GM19372 (cell line): ENCODE measurements around the gene NBEA.

Experiments used
- ATAC-seq: cut with Tn5 transposase; IDR thresholded peaks from one replicate; pipeline ENCODE4 v1.9.1; 2021; ENCODE audit warnings: mild to moderate bottlenecking, low read depth, moderate library complexity; ENCODE audit not compliant: unreplicated experiment

NBEA gene

DNA sequence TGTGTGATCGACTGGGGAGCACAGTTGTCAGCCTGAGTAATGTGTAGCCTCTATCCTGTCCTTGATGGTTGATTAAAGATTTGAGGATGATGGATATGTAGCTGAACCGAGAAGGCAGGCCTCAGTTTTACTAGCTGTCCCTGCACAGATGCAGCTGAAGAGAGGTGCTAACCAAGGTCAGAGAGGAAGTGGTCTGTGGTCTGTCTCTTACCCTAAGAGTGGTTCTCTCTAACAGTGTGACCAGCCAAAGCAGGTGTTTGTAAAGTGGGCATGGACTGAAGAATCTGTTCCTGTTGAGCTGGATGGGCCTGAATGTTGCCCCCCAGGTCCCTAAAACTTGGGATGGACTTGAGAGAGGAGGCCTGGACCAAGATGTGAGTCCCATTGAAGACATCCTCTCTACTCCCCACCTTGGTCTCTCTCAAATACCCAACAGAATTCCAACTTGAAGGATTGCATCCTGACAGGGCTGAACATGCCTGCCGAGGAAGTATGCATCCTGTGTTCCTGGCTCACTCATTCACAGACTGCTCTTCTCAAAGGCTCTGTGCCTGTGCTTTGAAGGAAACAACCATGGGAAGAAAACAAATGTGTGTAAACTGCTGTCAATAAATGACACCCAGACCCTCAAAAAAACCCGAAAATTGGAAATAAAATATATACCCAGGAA is 310.6 kb downstream of the NBEA start:
- ATAC-seq: peak; percentile 96

DNA sequence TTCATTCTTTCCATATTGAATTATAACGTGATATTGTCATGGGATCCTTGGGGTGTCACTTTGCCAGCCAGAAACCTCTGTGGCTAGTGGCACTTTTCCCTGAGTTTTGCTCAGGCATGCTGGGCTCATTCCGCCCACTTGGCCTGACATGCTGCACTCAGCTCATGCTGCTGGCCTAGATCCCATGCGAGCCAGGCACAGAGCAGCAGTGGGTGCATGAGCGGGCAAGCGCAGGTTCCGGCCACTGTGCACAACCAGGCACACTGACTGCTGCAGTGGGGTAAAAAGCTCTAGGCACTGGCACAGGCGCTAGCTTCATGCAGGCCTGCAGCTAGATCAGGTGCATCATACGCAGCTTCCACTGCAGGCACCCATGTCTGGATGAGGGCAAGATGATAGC is 313.2 kb downstream of the NBEA start:
- ATAC-seq: no peak

DNA sequence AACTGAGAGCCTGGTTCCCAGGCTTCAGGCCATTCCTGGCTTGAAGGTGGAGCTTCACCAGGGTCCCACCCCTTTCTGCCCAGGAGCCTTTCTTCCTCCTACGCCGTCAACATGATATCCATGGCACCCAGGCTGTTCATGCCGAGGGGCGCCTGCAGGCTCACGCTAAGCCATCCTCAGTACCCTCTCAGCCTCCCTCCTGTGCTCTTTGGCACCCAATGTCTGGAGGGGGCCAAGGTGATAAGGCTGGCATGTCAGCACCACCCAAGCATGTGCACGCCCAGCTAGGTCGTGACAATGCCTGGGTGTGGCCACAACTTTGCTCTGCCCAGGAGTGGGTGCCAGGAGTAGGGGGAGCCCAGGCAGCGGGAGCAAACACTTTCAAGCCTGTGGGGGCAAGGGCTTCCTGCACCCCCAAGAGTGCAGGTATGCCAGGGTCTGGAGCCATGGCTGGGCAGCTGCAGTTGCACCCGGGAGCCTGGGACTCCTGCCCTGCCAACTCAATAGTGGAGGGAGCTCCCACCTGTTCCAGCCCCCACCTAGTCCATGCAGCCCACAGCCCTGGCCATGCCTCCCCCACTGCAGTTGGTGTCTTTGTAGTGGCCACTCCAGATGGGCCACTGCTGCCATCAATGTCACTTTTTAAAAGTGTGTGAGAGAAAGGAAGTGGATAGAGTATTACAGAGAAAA is 314.5 kb downstream of the NBEA start:
- no peak for ATAC-seq

DNA sequence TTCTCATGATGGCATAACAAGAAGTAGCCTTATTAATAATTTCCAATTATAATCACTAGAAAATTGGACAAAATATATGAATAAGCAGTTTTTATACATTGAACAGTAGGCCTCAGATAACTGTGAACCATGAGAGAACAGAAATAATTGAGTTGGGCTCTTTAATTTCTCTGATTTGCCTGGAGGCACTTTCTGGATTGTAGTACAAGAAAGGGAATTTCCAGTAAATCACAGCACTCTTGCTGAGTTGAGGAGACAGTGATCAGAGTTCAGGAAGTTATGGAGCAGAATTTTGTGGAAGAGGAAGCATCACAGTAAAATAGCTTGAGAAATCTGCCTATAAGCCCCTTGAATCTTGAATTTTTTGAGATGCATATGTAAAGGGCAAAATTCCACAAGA is 318.2 kb downstream of the NBEA start:
- ATAC-seq: no peak

DNA sequence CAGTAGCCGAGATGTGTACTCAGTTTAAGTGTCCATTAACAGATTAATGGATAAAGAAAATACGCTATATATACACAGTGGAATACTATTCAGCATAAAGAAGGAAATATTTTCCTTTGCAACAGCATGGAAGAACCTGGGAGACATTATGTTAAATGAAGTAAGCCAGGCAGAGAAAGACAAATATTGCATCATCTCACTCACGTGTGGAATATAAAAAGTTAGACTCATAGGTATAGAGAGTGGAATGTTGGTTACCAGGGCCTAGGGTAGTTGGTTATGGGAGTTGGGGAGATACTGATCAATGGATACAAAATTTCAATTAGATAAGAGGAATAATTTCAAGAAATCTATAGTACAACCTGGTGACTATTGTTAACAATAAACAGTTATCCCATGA is 324.3 kb downstream of the NBEA start:
- no peak for ATAC-seq

DNA sequence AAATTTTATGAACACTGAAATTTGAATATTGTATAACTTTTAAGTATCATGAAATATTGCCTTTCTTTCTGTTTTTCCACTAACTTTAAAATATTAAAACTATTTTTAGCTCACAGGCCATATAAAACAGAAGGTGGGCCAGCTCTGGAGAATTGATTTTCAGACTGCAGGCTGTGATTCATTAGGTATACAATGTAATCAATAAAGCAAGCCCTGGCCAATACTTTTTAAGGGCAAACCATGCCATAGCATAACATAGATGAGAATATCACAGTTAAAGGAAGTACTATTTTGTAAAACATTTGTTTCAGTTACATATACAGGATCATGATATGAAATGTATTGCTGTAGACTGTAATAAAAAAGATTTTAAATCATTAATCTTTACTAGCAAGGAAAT is 336.8 kb downstream of the NBEA start:
- ATAC-seq: no peak

DNA sequence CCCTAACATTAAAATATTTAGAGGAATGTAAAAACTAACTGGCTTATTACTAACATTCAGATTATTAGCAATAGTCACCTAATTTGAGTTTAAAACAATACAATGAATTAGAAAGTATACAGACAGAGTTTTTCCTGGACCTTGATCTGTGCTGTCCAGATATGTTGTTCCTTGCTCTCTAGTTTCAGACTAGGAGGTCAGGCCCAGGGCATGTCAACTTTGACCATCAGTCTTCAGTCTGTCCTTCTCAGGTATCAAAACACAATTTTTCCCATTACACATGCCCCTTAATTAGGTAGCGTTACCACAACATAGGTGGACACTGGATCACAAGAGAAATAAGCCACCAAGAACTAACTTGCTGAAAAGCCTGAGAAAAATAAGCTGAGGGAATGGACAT is 337.4 kb downstream of the NBEA start:
- ATAC-seq: no peak

DNA sequence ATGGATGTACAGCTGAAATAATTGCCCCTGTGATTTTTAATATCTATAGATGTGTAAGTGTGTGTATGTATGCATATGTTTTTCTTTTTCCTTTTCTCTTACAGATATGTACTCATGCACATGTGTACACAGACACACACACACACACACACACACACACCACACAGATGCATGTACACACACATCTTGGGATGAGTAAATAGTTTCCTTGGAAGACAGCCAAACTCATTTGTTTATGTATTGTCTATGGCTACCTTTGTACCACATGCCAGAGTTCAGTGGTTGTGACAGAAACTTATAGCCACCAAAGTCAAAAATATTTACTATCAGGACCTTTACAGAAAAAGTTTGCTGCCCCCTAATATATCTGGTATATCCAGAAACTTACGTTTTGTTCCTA is 341.8 kb downstream of the NBEA start:
- no peak for ATAC-seq

DNA sequence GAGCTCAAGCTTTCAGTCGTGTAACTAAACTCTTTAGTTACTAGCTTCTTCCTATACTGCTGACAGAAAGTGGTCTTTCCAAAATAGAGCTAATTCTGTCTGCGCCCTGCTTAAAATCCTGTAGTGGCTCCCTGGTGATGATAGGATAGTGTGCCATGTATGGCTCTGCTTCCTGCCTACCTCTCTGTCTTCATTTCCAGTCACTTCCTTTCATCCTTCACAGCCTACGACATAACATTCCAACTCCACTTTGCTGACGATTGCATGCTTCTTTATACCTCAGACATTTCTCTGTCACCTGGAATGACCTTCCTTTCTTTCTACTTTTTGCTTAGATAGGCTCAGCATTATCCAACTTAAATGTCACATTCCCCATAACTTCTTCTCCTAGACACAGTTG is 343.6 kb downstream of the NBEA start:
- no peak for ATAC-seq

DNA sequence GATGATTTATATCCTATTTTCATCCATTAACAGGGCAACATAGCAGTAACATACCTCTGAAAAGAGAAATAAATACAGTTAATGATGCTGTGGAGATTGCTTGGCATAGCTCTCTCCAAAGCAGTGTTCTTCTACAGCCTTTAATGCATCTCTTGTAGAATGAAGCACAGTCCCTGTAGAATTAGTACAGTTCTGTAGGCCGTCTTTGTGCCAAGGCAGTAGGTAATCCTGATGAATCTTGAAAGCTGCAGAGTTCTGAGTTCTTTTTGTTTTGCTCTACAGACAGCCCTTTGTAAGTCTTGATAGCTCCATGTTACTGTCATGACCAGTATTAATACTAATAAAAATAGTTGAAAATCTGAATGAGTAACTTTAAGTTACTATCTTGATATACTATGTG is 350.3 kb downstream of the NBEA start:
- ATAC-seq: no peak

DNA sequence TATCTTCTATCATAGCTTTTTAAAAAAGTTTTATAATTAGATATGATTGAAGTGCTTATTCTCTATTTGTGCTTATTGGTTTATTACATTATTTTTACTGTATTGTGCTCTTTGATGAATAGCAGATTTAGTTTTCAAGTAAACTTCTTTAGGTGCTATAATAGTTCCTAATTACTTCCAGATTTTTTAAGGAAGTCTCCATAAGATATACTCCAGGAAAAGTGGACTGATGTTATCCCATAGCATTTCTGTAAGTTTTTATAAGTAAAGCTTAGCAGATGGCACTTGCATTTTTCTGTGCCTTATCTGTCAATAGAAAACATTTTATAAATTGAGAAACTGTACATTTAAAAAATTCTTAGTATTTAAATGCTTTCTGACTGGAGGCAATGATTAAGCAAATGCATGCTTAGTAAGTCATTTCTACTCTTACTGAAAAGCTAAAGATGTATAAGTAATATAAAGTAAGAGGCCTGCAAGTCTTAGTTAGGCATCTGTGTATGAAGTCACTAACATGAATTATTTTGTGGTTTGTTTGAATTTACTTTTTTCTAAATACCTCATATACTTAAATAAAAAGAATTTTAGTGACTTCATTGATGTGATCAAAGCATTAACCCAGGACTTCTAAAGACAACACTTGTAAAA is 351.6 kb downstream of the NBEA start:
- no peak for ATAC-seq

DNA sequence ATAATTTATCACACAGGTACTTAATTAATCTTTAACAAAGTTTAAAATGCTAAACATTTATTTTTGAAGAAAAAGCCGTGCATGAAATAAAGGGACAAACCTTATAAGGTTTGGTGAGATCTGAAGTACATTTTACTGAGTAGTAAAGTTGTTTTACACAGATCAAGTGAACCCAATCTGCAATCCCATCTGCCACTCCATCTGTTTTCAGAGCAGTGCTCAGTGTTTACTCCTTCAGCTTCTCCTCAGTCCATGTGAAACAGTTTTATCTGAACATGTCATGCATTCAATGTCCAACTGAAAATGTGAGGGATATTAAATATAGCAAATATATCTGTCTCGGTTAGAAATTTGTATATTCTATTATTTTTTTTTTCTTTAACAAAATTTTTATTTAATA is 367.6 kb downstream of the NBEA start:
- ATAC-seq: no peak

DNA sequence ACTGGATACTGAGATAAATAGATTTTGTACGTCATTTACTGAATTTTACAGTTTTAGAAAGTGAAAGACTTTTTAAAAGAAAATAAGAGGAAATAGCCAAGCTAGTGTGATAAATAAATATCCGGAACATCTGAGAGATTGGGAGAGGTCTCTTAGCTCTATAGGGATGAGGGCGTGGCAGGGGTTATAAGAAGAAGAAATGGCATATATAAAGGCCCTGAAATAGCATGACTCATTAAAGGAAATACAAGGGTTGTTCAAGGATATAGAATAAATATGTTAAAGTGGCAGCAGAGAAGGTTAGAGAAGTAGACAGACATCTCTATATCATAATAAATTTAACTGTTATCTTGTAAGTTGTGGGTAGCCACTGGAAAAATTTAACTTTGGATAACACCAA is 390.1 kb downstream of the NBEA start:
- ATAC-seq: no peak

DNA sequence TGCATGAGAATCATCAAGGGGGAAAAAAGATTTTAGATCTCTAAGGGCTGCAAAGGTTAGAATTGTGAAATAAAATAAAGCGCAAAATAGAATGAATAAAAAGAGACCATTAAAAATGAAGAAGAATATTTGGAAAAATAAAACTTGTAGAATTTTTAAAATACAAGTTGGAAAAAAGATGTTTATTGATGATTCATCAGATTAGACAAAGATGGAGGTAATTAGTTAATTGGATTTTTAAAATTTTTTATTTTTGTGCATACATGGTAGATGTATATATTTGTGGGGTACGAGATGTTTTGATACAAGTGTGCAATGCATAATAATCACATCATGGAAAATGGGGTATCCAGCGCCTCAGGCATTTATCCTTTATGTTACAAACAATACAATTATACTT is 391.1 kb downstream of the NBEA start:
- no peak for ATAC-seq

DNA sequence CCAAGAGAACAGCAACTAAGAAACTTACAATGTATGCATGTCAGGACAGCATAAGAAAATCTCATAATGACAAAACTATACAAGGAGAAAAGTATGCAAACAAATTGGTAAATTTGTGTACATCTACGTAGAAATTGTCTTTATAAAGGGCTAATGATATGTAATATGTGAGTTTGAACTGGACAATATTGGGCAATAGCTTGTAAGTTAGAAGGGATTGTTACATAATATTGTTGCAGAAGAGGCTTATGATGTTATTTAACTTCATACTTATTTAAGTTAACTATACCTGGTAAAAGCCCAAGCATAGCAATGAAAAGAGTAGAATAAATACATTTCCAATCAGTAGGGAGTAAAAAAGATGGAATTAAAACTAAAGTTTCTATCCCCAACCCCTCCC is 400.4 kb downstream of the NBEA start:
- no peak for ATAC-seq

DNA sequence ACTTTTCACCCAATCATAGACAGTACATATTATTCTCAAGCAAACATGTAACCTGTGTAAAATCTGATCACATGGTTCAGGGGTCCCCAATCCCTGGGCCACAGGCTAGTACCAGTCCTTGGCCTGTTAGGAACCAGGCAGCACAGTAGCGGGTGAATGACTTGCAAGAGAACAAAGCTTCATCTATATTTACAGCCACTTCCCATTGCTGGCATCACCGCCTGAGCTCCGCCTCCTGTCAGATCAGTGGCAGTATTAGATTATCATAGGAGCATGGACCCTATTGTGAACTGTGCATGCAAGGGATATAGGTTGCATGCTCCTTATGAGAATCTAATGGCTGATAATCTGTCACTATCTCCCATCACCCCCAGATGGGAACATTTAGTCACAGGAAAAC is 401.3 kb downstream of the NBEA start:
- no peak for ATAC-seq

DNA sequence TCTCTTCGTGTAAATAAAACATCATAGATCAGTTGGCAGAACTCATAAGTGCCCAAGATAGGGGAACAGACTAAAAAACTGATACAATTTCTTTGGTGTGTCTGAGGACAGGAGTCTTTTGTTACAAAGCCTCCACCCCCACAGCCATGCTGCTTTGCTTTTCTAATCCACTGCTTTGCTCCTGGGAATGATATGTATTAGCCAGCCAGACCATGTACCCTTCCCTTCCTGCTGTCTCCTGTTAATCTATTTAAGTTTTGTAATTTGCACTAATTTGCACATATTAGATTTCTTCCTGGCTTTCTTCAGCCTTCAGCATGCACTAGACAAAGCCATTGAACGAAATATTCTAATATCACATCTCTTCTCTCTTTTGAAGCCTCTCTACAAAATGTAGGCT is 403.9 kb downstream of the NBEA start:
- ATAC-seq: no peak

DNA sequence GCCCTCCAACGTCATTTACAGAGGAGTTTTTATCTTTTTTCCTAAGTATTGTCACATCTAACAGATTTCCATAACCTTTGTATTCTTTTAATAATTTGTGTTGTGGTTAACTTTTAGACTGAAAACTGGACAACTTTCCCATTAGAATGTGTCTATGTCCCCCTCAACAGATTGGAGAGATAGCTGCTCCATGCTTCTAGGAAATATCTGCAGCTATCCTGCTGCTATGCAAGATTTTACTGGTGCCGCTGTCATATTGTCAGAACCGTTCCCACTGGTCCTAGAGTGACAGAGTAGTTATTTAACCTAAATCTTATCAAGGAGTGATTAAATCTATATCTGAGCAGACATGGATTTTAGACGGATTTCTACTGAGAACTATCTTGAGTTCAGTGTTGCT is 404.4 kb downstream of the NBEA start:
- ATAC-seq: no peak

DNA sequence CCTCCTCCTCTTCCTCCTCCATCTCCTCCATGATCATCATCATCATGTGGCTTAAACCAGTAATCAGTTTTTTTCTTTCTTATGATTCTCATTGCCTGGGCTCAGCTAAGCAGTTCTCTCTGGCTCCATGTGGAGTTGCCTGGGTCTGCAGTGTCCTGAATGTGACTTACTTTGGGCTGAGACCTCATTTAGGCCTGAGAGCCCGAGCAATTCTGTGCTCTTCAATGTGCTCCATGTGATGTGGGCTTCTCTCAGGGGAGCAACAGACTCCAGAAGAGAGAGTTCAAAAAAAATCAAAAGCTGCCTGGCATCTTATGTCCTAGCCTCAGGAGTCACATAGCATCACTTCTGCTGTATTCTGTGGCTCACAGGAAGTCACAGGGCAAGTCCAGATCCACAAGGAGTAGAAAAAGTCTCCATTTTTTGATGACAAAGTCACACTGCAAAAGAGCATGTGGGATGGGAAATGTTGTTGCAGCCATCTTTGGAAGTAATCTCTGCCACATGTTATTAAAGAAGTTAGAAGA is 405.7 kb downstream of the NBEA start:
- no peak for ATAC-seq

DNA sequence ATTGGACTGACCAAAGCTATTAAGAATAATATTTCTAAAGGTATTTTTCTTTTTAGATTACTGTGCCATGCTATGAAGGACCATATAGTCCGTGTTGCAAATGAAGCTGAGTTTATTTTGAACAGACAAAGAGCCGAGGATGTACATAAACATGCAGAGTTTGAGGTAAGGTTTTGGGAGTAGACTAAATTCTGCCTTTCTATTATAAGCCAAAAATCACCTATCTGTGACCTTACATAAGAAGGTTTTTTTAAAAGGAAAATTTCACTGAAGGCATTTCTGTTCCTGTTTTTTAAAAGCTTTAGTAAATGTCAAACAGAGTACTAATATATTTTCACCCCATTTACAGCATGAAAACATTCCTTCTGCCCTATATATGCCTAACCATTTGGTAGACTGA is 407.0 kb downstream of the NBEA start:
- peak; percentile 29 for ATAC-seq

DNA sequence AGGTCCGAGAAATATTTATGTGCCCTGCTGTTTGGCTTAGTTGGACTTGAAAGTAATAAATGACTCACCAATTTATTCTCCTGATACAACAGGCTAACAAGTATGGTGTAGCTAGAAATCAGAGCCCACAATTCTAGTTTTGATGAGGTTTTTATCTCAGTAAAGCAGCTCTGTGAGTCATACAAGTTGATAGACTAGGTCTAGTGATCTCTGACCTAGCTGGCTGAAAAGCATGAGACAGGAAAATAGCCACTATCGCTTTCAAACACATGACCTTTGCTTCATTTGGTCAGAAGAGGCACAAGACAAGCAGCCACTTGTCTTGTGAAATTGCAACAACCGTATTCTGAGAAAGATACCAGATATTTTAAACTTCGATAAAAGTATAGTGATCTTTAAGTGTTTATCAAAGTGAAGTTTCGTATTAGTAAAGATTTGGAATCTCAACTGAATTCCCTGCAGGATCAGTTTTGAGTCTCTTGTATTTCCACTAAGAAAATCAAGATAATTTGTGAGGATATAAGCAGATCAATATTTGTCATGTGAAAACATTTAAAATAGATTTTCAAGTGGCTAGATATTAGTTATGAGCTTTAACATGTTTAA is 407.7 kb downstream of the NBEA start:
- peak; percentile 69 for ATAC-seq
